SH-SY5Y (cell line): Measurements from ENCODE around the gene SERINC5.

ENCODE experiments used
- GATA2 ChIP-seq: IDR thresholded peaks from 2 replicates; pipeline ENCODE4 v1.6.1; 2011; ENCODE audit warnings: mild to moderate bottlenecking, low read depth, low read length
- GATA3 ChIP-seq: IDR thresholded peaks from 2 replicates; pipeline ENCODE4 v1.6.1; 2011; ENCODE audit warnings: low read depth, mild to moderate bottlenecking, low read length, moderate library complexity

Gene SERINC5

DNA sequence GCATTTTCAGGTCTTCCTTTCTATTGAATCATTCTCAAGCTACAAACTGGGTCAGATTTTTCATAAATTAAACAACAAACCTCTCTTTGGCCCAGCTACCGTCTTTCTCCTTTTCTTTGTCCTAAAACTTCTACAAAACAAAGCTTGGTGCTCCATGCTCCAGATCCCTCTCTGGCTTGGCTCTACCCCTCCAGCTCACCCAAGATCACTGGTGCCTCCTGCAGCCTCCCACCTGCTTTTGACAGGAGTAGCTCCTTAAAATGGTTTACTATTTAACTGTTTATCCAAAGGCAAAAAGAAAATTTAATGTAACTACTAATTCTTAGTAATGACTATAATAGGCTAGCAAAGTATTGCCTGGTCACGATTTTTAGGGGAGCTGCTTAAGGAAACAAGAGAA lies 10.7 kb upstream of the SERINC5 start:
- TF ChIP-seq GATA2, result no peak
- no peak for TF ChIP-seq GATA3

DNA sequence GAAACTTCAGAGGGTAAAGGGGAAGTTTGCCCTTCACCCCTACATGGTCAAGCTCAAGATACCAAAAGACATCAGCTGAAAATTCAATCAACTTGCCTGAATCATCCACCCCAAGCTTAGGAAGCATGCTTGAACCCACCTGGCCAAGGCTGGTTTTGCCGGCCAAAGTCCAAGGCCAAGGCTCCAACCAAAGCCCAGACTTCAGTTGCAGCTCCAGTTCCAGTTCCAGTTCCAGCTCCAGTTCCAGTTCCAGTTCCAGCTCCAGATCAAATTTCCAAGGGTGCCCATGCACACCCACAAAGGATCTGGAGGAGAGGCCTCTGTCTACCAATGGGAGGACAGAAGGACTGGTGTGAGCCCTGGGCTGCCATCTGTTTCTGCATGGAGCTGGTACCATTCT lies 4.6 kb upstream of the SERINC5 start:
- TF ChIP-seq GATA3 (no peak), GATA2 (no peak)

DNA sequence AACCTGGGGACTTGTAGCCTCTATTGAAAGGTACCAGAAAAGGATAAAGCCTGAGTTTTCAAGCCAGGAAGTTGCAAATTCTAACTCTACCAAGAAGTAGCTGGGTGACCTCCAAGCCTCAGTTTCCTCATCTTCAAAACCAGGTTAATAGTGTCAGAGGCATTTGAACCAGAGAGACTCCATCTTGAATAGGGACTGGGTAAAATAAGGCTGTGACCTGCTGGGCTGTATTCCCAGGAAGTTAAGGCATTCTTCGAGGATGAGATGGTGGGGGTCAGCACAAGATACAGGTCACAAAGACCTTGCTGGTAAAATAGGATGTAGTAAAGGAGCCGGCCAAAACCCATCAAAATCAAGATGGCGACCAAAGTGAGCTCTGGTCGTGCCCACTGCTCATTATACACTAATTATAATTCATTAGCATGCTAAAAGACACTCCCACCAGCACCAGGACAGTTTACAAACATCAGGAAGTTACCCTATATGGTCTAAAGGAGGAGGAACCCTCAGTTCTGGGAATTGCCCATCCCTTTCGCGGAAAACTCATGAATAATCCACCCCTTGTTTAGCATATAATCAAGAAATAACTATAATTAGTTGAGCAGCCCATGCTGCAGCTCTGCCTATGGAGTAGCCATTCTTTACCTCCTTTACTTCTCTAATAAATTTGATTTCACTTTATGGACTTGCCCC lies 3.8 kb upstream of the SERINC5 start:
- no peak for TF ChIP-seq GATA3

DNA sequence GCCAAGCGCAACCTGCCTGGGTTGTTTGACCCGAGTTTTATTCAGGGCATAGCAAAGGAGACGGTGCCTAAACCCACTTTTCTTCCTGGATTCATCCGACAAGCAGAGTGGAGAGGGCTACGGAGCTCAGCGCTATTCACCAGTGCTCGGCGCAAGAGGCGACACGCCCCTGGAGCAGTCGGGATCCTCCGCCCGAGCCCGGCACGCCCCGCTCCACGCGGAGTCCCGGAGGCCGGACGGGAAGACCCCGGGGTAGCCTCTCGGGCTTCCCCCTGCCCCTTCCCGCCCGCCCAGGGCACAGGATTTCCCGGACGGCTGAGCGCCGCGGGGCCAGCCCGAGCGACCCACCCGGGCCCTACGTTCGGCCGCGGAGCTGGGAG lies 427 bp downstream of the SERINC5 start:
- TF ChIP-seq GATA3, result no peak
- no peak for TF ChIP-seq GATA2

DNA sequence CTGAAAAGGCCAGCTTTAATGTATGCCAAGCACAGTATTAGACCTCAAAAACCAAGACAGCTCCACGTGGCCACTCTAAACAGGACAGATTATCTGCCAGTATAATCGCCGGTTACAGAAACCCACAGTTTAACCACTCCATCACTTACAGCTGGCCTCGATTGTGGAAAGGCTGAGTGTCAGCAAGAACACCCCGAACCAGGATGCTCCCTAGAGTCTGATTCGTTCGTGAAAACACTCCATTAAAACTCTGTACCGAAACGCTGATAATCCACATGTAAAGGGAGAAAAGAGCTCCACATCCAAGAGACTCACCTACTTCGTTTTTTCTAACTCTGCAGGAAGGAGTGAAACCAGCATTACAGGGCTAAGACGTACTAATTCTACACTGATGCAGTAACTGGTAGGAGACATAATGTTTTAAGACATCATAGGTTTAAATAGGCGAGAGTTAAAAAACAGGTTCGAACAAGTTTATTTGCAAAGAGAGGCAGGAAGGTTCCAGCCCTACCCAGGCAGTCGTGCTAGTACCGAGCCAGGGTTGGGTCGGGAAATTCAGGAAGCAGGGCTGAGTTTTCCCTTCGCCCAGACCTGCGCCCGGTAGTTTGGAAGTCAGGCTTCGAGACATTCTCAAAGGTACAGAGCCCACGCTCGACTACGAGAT lies 949 bp downstream of the SERINC5 start:
- TF ChIP-seq GATA2 (no peak), GATA3 (no peak)

DNA sequence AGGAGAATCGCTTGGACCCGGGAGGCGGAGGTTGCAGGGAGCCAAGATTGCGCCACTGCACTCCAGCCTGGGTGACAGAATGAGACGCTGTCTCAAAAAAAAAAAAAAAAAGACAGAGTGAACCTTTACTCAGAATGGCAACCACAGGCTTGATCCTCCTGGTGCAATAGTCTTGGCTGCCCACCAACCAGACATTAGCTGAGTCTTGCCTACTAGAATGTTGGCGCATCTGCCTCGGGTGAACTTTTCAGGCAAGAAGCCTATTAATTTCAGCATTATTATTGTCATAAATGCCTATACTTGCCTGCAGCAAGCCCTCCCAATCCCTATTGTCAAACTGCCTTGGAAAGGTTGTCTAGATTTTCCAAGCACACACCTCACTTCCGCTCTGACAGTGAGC lies 4.2 kb downstream of the SERINC5 start:
- no peak for TF ChIP-seq GATA3
- TF ChIP-seq GATA2, result no peak

DNA sequence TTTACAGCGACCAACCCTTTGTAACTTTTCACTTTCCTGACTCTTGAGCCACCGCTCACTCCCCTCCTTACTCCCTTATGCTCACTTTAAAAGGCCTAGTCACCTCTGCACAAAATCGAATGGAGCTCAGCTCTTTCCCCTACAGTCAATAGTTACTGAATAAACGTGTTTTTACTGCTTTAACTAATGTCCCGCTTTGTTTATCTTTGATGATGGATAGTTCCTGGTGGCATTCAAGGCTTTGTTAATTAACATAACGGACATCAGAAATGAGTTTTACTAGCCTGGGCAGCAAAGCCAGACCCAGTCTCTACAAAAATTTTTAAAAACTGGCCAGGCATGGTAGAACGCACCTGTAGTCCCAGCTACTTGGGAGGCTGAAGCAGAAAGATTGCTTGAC lies 5.0 kb downstream of the SERINC5 start:
- TF ChIP-seq GATA3 (no peak), GATA2 (no peak)

DNA sequence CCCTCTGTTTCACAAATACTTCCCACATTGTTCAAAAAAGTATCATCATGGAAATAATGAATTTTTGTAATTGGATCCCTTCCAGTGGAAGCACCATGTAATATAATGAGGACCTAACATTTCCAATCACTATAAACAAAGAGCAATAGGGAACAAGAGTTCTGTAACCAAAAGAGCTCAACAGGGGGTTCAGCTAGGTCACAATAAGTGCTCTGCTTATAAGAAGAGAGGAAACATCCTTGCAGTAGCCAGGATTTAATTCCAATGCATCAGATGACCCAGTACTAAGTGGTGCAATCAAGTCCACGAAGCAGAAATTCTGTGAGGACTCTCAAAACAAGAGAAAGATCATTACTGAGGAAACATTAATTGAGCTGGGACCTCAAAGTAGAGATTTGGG lies 5.9 kb downstream of the SERINC5 start:
- no peak for TF ChIP-seq GATA3
- TF ChIP-seq GATA2, result no peak

DNA sequence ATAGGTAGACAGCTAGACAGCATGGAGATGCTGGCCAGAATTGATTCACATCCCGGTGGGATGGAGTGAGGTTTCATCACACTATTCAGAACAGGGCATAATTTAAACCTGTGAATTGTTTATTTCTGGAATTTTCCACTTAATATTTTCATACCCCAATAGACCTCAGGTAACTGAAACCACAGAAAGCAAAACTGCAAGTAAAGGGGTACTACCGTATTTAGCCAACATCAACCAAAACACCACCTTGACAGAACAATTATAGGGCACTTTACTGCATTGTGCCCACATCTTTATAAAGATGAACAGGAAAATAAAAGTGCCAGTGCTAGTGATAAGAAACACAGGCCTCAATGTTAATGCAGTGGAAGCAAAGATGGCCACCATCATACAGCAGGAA lies 7.5 kb downstream of the SERINC5 start:
- TF ChIP-seq GATA2, result no peak
- no peak for TF ChIP-seq GATA3

DNA sequence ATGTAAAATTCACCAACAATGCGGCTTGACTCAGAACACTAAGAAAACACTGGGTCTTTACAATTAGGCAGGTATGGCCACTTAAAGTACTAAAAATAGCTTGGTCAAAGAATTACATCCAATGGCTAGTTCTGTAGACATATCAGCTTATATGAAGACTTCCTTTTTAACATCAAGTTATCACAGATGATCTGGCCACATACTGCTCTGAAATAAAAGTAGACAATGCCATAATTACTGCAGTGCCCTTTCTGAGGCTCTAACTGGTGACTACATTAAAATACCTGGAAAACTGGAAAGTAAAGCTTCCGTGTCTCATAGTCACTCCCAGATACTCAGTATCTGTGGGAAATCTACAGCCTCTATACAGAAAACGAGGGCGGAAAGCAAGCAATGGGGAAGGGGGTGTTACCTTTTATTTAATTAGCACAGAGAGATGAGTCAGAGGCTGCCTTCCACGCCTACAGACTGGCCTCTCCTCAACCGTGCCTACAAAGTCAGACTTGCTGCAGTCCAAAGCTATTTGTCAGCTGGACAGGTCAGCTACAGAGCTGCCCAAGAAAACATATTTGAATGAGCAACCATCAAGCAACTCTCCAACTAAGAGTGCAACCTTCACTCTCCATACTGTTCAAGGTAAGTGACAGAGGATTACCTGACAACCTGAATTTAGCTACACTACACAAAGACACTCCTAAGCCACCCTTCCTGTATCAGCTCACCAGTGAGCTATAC lies 8.7 kb downstream of the SERINC5 start:
- TF ChIP-seq GATA3 (no peak), GATA2 (peak; percentile 15; the same call in 1 of the 2 replicates)

DNA sequence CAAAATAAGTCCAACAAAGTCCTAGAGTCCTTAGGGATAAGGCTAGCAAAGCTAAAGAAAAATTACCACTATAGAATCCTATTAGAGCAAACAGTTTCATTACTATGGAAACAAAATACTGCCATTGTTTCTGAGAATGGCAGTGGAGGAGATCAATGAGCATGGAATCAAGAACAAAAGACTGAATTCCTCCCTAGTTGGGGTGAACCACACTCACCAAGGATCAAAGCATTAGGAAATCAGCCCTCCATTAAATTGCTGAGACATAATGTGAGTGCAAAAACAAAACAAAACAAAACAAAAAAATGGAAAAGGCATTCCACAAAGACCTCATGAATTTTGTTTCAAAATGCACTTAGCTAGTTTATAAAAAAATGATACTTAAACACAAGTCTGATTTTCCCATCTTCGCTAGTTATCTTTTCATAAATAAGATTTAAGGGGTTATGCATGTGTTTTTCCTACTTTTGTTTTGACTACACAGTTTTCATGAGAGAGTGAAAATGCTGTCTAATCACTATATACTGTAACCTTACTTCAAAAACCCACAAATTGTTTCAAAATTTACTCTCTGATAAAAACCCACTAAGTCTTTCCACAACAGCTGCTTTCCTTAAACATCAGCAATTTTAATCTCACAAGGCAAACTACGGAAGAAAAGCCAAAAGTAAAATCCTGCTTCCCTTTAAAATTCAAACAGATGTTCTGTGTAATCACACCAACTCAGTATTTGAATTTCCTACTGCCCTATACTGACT lies 9.7 kb downstream of the SERINC5 start:
- no peak for TF ChIP-seq GATA3
- TF ChIP-seq GATA2, result no peak

DNA sequence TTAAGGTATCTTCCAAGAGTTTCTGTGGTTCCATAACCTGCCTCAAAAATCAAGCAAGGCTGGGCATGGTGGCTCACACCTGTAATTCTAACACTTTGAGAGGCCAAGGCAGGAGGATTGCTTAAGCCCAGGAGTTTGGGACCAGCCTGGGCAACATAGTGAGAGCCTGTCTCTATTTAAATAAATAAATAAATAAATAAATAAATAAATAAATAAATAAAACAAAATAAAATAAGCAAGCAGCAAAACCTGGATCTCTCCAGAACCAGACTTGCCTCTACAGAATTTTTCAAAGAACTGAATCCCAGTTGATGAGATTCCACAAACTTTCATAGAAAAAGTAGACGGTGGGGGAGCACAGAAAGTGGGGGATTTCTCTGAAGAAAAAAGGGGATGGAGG lies 12.3 kb downstream of the SERINC5 start:
- TF ChIP-seq GATA2 (no peak), GATA3 (no peak)

DNA sequence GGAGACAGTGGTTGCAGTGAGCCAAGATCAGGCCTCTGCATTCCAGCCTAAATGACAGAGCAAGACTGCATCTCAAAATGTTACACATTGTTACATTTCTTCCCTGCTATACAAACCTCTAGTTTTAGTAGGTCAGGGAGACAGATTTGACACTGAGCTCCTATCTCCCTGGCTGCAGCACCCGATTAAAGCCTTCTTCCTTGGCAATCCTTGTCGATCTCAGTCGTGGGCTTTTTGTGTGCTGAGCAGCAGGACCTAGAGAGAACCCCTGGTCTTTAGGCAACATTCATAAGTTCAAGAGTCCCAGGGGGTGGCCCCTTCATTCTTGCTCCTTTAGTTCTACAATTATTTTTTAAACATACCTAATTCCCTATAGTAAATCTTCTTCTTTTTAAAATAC lies 13.0 kb downstream of the SERINC5 start:
- TF ChIP-seq GATA2 (no peak), GATA3 (no peak)

DNA sequence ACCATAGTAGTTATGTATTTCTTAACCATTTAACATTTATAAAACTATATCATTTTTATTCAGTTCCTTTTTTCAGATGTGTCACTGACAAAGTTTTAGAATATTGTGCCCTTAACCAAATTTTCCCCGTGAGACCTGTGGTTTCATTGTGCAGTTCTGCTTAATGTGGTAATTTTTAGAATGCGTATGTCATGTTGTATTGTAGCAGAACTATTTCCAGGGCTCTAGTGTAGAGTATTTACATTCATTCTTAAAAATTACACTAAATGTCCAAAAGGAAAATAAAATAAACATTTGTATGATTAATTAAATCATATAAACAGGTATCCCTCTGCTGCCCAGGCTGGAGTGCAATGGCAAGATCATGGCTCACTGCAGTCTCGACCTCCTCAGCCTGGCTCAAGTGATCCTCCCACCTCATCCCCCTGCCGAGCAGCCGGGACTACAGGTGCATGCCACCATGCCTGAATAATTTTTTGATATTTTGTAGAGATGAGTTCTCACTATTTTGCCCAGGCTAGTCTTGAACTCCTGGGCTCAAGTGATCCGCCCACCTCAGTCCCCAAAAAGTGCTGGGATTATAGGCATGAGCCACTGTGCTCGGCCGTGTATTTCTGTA lies 15.4 kb downstream of the SERINC5 start:
- TF ChIP-seq GATA2 (no peak), GATA3 (no peak)
